GM03348 (cell line): Measurements from ENCODE around the gene PLCXD1.
A peak's percentile ranks its signal among the peaks of the same experiment; 100 is the strongest.
"Not testable (repeated sequence)": the region's sequence is repeated elsewhere in the genome, so short reads cannot be mapped to it uniquely, and the experiment has no call there.

ENCODE experiments used
- DNase-seq: peaks from one replicate; pipeline ENCODE4 v3.0.0; 2012; ENCODE audit warnings: low spot score

The PLCXD1 gene

GRCh38 chrX:264006-264405, 17.2 kb upstream of the PLCXD1 start:
- not testable (repeated sequence) for DNase-seq

GRCh38 chrX:264634-265455, 16.3 kb upstream of the PLCXD1 start:
- no peak for DNase-seq

DNA sequence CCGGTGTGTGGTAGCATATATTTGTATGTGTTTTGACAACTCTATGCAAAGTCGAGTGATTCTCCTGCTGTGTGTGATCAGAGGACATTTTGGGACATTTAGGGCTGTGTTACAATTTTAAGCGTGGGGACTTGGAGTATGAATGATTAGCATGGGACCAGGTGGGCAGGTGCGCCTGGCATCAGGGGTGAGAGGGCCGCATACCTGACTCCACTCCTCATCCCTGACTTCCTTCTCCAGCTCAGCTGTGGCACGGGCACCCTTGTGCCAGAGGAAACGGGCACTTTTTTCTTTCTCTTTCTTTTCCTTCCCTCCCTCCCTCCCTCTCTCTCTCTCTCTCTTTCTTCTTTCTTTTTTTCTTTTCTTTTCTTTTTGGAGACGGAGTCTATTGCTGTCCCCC, 15.7 kb upstream of the PLCXD1 start:
- no peak for DNase-seq

DNA sequence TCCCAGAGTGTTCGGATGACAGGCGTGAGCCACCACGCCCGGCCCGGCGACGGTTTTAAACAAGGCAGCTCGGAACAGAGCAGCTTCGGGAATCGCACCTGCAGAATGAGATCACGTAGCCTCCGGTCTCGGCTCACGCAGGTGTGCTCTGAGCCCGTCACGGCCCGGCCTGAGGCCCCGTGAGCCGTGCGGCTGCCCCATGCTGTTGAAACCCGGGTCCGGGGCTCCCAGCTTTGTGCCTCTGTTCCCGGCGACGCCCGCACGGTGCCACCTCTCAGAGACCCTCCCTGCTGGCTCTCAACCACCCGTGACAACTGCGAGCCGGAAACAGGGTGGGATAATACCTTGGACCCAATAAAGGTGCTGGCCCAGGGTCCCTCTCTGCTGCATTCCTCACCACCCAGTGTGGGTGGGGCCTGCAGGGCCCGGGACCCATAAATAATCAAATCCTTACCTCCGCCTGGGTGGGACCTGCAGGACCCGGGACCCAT, 13.4 kb upstream of the PLCXD1 start:
- DNase-seq = no peak

GRCh38 chrX:270848-271367, 10.3 kb upstream of the PLCXD1 start:
- no peak for DNase-seq

DNA sequence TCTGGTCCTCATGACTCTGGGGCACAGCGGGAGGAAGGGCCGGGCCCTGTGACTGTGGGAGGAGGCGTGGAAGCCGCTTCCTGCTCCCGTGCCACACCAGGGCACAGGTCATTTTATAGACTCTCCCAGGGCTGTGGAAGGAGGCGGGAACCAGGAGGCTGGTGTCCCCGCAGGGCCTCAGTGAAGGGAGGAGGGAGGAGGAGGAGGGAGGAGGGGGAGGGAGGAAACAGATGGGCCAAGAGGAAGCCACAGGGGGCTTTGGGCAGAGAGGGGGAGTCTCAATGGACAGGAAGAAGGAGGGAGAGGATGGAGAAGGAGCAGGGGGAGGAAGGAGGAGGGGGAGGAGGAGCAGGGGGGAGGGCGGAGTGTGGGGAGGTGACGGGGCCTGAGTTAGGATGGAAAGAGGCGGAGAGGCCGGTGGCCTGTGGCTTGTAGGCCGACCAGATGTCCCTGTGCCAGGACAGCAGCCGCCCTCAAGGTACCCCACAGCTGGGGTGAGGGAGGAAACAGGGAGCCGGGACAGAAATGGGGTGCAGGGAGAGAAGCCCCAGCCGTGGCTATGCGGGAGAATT, 6.2 kb upstream of the PLCXD1 start:
- DNase-seq = no peak

DNA sequence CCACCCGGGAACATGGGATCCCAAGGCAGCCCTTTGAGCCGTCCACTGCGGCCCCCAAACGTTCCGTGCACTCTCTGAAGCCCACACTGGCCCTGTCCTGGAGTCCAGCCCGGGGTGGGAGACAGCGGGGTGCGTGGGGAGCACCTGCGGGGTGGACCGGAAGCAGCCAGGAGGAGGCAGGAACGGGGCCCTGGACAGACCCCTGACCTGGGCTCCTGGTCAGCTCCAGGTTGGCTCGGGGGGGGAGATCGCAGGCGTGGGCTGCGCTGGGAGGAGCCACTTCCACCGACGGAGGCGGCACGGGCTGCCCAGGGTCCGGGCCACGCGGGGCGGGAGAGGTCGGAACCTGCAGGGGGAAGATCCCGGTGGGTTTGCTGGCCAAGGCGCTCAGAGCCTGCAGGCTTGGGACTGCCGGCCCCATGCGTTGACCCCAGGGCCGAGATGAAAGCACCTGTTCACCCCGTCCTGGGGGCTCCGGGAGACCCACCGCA, 5.7 kb upstream of the PLCXD1 start:
- DNase-seq = no peak

GRCh38 chrX:275967-276580, 5.1 kb upstream of the PLCXD1 start:
- DNase-seq = peak; percentile 91

- peak; percentile 67 for DNase-seq
Observed at GRCh38 chrX:276581-277201, 4.5 kb upstream of the PLCXD1 start.

- DNase-seq = not testable (repeated sequence)
Observed at GRCh38 chrX:279757-280604, 1.2 kb upstream of the PLCXD1 start.

DNA sequence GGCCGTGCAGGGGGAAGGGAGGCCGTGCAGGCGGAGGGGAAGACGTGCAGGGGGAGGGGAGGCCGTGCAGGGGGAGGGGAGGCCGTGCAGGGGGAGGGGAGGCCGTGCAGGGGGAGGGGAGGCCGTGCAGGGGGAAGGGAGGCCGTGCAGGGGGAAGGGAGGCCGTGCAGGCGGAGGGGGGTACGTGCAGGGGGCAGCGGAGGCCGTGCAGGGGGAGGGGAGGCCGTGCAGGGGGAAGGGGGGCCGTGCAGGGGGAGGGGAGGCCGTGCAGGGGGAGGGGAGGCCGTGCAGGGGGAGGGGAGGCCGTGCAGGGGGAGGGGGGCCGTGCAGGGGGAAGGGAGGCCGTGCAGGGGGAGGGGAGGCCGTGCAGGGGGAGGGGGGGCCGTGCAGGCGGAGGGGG, 459 bp upstream of the PLCXD1 start:
- DNase-seq = not testable (repeated sequence)

DNA sequence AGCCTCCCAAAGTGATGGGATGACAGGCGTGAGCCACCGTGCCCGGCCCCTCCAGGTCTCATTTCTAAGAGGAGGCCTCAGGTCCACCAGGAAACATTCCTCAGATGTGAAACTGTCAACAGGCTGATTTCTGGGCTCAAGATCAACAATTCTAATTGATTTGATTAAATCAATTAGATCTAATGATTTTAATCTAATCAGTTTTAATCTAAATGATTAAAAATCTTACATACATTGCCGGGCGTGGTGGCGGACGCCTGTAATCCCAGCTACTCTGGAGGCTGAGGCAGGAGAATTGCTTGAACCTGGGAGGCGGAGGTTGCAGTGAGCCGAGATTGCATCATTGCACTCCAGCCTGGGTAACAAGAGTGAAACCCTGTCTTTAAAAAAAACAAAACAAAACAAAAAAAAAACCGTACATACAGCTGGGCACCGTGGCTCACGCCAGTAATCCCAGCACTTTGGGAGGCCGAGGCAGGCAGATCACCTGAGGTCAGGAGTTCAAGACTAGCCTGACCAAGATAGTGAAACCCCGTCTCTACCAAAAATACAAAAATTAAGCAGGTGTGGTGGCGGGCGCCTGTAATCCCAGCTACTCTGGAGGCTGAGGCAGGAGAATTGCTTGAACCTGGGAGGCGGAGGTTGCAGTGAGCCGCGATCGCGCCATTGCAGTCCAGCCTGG, 960 bp downstream of the PLCXD1 start:
- DNase-seq = not testable (repeated sequence)

GRCh38 chrX:283115-283845, 2.1 kb downstream of the PLCXD1 start:
- peak; percentile 86 for DNase-seq

DNA sequence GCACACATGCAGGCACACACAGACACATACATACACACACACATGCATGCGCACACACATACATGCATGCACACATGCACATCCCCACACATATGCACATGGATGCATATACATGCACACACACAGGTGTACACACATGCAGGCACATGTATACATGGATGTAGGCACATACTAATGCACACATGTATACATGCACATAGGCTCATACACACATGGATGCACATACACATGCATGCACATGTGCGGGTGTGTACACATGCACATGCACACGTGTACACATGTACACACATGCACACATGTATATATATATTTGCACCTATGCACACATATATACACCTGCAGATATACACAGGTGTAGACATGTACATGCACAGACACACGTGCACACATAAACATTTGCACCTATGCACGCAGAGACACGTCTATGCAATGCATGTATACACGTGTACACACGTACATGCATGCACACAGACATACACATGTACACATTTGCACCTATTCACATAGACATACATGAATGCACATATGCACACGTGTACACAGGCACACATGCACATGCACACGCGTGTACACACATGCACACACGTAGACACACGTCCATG, 4.0 kb downstream of the PLCXD1 start:
- DNase-seq = no peak

GRCh38 chrX:287670-288069, 6.5 kb downstream of the PLCXD1 start:
- no peak for DNase-seq

DNA sequence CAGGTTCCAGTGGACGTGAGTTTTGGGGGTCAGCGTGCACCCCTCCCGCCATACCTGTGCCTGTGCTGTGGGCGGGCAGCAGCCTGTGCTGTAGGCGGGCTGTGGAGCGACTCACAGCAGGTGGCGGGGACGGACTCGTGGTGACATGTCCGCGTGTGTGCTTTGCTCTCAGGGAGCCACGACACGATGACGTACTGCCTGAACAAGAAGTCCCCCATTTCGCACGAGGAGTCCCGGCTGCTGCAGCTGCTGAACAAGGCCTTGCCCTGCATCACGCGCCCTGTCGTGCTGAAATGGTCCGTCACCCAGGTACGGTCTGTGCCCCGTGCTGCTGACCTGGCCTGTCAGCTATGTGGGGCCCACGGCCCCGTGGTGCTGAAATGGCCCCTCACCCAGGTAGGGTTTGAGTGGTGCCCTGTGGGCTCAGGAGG, 7.4 kb downstream of the PLCXD1 start:
- DNase-seq = no peak

GRCh38 chrX:290476-291166, 9.4 kb downstream of the PLCXD1 start:
- DNase-seq = no peak

DNA sequence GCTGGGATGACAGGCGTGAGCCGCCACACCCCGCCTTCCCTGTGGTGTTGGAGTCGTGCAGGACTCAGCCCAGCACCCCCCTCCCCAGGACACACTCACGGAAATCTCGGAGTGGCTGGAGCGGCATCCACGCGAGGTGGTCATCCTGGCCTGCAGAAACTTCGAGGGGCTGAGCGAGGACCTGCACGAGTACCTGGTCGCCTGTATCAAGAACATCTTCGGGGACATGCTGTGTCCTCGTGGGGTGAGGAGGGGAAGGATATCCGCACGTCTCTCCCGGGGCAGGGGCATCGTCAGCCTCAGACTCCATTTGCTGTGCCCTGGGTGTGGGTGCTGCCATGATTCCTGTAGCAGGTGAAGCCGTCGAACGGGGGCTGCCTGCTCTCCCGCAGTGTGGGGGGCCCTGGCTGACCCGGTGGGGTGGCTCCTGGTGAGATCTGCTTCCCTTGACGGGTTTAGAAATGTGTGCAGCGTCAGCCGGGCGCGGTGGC, 10.3 kb downstream of the PLCXD1 start:
- no peak for DNase-seq
